ENCODE measurements around the gene P3H2. TPM values are rescaled to one million over a fixed set of nuclear protein-coding genes. Genes with fewer than 3 reads are reported as not detected.

The P3H2 gene
- total RNA-seq, 1 donor from 2014 or later, result 13.9 TPM

DNA sequence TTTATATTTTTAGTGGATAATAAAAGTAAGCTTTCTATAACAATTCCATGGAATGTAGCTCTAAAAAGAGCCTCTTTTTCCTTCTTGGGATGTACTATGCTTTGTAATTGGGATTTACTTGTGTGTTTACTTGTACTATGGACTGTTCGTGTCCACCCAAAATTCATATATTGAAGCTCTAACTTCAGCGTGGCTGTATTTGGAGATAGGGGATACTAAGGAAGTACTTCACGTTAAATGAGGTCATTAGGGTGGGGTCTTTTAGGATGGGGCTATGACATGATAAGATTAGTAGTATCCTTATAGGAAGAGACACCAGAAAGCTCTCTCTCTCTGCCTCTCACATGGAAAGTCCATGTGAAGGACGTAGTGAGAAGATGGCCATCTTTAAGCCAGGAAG lies 64.9 kb downstream of the P3H2 start:
- no peak for DNase-seq (ENCODE audit: low spot score)

DNA sequence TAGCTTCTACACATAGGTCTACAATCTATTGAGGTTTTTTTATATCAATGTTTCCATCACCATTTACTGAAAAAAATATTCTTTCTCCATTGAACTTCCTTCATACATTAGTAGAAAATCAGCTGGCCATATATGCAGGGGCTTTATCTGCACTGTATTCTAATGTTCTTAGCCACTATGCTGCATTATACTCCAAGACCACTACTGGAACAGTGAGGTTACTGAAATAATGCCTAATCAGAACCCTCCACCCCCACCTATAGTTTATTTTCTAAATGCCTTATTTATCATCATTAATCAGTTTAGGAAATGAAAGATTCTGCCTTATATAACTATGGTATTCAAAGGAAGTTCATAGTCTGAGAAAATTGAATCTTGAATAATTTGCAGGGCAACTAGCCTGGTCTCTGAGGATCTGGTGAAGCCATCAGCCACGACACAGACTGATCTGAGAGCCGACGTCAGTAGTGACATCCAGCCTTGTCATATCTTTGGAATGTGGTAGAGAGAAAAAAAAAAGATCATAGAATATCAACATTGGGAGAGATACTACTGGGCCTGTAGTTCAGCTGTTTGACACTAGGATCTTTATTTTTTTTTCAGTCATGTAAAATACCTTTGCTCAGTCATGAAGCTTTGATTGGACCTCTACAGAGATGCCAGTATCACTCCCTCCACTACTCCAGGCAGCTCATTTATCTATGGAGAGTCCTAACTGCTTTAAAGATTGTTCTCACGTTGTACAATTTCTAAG lies 66.6 kb downstream of the P3H2 start:
- no peak for DNase-seq (ENCODE audit: low spot score)

DNA sequence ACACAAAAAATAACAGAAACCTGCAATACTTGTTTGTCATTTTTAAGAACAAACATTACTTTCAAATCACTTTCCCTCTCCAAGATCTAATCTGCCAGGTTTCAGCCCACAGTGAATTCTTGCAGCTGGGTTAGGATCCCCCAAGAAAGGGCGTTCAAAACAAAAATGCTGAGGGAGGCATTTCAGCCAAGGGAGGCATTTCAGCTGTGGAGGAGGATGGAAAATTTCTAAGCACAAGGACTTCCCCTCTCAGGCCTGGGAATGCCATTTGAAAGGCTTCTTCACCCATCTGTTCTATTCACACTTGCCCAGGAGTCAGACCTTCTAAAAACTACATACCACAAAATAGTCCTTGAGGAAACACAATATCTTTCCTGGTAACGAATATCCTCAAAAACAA lies 69.1 kb downstream of the P3H2 start:
- DNase-seq (ENCODE audit: low spot score), result no peak

DNA sequence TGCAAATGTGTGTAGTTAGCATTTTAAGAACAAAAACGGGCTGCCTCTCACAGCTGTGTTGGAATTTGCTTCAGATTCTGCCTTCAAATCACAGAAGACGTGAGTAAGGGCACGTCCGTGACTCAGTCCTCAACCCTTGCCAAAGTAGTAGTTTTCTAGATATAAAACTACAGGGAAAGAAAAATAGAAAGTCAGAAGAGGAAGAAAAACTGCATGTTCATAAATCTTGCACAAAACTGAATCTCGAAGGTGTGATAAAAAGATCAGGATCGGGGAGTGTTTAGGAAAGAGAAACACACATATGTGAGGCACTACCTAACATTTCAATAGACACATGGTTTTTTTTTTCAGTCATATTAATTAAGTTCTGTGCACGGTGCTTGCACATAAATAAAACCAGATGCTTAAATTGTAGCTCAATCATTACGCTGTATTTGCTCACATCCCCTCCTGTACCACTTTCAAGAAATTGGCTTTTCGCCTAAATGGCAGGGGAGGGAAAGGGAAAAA lies 71.7 kb downstream of the P3H2 start:
- no peak for DNase-seq (ENCODE audit: low spot score)

DNA sequence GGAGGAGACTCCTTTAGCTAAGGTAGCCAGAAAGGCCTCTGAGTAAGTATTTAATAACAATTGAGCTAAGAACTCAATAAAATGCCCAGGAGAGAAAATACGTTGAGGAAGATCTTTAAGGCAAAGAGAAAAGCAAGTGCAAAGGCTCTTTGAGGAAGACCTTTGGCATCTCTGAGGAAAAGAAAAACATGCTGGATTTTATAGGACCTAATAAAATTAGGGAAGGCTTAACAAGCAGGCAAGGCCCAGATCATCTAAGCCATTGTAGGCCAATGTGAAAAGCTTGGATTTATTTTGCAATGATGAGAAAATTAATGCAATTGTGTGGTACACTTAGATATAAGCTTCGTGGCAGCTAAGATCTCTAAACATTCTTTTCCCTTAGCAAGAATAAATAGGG lies 75.7 kb downstream of the P3H2 start:
- no peak for DNase-seq (ENCODE audit: low spot score)

DNA sequence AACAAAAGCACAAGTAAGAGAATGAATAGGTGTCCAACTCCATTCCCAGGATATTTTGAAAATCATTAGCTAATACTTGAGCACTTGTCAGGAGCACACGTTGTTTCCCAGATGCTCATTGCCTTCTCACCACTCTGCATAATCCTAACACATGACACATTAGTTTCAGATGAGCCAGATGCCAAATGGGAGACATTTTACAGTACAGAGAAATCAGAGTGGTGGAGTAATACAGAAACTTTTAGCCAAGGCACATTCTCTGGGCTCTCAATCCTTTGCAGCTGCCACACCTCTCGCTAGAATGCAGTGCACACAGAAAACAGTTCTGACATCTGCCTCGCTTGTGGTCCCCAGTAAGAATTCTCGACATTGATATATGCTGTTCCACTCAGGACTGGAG lies 76.6 kb downstream of the P3H2 start:
- DNase-seq (ENCODE audit: low spot score), result no peak

DNA sequence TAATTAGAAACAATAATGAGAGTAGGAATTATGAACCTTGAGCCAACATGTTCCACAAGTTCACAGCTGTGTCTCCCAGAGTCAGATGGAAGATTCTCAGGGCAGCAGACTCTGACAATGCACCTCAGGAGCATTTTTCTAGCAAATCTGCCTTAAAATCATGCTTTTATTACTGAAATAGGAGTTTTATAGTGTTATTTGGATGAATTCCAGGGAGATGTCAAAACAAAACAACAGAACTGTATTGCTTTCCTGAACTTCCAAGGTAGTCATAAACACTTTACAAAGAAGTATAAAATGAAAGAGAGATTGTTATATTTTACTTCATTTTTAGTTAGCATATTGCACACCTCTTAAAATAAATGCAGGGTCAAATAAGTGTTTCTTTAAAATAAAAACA lies 77.0 kb downstream of the P3H2 start:
- DNase-seq (ENCODE audit: low spot score), result no peak

DNA sequence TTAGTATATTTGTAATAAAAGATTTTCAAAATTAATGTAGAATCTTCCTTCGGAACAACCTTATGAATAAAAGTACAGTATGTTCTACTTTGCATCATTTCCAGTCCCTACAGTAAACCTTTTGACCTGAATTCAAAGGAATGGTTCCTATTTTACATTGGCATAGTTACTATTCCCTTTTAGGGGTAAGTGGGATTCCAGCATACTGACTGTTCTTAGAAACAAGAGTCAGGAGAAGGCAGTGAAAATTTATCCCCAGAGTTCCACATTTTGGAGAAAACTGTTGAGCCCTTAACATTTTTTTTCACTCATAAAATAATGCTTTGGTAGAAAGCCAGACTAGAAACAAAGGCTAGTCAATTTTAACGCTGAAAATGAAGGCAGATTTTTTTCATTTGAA lies 78.1 kb downstream of the P3H2 start:
- no peak for DNase-seq (ENCODE audit: low spot score)

DNA sequence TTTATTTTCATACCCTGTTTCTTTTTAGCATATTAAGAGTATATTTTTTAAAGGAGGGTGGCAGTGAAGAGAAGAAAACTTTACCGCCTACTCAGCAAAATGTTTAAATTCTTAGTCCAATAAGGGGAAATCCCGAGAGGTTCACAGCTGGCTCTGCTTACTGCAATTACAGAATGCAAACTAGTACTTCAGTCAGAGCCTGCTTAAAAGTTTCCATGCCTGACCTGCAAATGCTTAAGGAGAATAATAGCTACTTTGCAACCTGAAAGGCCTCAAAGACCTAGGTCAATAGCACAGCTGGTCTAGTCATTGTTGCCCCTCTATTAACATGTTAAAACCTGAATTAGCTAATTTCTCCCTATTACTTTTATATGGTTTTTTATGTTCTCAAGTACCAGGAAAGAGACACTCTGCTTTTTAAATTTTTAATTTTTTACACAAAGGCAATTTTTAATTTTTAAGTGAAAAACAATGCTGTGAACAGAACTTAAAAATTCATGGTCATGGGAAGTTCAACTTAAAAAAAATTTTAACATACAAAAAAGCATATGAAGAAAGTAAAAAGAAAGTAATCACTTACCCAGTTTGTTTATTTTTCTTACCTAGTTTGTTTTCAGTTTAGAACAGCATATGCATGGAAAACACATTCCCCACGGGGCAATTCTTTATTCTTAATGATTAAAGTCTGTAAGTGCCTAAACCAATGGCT lies 79.2 kb downstream of the P3H2 start:
- DNase-seq (ENCODE audit: low spot score), result no peak

DNA sequence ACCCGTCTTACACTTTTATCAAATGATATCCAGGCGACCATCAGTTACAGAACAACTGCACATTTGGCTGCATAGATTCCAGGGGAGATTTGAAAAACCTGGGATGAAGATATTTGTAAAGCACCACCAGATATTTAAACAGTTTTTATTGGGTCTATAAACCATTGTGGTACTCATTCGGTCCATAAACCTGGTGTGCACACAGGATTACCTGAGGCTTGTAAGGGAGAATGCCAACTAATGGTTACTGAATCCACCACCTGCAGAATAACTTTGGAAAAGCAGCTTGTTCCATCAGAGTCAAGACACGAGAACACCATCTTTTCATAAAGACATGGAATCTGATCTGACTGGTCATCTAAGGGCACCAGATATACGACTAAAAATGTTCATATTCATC lies 80.6 kb downstream of the P3H2 start:
- DNase-seq (ENCODE audit: low spot score), result no peak

DNA sequence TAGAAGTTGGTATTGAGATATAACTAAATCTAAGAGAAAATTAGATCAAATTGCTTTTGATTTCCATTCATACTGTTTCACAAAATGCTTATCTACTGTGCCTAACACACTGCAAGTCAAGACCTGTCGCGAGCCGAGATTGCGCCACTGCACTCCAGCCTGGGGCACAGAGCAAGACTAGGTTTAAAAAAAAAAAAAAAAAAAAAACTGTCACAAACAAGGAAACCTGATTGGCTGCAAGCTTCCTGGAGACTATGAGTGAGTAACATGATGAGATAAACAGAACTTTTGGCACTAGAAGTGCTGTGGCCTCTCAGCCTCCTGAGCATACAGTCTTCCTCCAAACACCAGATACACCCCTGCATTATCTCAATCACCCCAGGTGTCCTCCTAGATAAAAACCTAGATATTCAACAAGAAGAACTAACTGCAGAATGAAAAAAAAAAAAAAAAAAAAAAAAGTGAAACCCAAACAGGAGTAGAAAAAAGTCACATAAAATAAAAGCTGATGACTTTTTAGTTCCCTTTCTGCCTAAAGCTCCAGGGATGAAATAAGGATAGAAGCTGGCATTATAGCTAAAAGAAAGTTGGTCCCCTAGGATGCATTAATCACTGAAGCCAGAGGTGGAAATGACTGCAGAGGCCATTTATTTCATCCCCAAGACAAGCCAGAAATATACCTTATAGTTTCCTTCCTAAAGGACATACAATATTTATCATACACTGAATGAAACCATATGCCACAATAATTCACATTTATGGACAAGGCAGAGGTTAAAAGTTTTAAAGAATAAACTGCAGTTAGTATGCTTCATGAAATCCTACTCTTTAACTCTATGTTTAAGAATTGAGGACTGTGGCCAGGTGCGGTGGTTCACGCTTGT lies 82.4 kb downstream of the P3H2 start:
- DNase-seq (ENCODE audit: low spot score), result peak; percentile 85

DNA sequence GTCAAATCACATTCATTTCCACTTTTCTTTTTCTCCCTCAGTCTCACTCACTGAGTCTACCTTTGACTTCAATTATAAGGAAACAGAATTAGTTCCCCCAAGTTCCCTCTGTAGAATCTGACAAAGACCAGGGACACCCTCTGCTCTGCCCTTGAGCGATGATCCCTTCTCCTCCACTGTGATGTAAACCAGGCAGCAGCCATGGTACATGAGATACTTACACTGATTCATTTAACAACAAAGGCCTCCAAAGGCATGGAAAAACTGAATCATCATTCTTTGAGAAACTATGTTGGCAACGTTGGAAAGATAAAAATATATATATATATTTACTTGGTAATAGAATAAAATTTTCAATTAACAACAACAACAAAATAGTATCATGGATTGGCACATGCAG lies 84.1 kb downstream of the P3H2 start:
- no peak for DNase-seq (ENCODE audit: low spot score)

DNA sequence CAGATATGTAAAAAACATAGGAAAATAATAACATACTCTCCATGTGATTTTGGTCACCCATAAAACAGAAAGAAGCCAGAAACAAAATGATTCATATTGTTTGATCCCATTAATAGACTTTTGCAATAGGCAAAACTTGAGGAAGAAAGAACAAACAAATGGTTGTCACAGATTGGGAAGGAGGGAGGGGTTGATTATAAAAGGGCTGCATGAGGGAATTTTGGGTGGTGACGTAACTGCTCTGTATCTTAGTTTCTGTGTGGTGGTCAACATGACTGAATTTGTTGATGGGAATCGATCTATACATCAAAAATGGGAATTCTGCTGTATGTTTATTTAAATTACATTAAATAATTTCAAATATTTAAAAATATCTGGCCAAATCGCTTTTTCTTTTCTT lies 86.3 kb downstream of the P3H2 start:
- DNase-seq (ENCODE audit: low spot score), result no peak

DNA sequence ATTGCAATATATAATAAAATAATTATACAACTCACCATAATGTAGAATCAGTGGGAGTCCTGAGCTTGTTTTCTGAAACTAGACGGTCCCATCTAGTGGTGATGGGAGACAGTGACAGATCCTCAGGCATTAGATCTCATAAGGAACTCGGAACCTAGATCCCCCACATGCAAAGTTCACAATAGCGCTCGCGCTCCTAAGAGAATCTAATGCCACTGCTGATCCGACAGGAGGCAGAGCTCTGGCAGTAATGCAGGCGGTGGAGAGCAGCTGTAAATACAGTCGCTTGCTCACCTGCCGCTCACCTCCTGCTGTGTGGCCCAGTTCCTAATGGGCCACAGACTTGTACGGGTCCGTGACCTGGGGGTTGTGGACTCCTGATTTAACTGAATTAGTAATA lies 87.8 kb downstream of the P3H2 start:
- no peak for DNase-seq (ENCODE audit: low spot score)

DNA sequence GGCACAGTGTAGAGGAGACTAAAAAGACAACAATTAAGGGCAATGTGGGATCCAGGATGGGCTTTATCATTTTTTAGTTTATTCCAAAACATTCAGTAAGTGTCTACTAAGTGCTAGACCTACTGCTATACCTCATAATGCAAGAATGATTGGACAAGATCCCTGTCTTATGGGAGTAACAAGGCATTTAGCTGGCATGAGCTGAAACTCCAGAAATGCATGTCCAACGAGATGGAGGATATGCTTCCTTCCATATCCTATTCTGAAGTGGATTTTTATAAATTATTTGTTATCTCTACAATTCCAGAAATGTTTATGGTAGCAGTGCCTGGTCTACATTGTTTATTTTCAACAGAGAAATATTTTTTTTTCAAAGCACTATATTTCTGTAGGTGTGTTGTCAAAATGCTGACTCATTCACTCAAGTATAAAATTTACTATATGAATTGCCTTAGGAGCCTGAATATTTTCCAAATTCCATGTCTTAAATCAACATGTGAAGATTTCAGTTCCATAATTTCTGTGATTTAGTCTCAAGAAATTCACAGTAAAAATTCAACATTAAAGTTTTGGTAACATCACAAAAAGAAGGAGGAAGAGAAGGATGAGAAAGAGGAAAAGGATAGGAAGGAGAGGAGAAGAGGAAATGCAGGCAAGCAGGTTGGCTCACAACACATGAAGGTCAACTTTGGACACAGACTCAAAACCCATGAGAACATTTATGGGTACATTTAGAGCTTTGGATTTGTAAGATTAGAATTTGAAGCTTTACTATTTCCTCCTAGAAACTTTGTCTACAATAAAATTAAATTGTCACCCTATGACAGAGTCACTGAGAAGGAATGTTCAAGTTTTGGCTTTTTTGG lies 88.6 kb downstream of the P3H2 start:
- DNase-seq (ENCODE audit: low spot score), result no peak

DNA sequence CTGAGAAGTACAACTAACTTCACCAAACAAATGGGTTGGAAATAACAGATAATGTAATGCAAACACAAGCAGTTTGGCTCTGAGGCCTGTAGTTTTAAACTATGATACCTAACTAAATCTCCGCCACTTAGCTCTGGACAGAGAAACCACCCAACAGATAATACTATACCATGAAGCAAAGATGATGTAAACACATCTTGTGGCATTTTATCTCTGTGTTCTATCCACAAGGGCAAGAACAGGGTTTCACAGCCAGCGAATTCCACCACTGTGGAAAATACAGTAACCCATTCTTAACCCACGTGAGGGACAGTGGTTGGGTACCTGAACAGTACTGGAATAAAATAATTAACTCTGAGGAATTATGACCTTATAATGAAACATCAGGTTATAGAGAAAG lies 93.6 kb downstream of the P3H2 start:
- DNase-seq (ENCODE audit: low spot score), result no peak

DNA sequence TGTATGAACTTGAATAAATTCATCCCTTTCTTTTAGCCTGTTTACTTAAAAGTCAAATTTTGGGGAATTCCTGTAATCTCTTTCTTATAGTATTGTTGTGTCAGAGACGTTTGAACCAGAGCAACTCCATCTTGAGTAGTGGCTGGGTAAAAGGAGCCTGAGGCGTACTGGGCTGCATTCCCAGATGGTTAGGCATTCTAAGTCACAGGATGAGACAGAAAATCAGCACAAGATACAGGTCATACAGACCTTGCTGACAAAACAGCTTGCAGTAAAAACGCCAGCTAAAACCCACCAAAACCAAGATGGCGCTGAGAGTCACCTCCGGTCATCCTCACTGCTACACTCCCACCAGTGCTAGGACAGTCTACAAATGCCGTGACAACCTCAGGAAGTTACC lies 94.5 kb downstream of the P3H2 start:
- no peak for DNase-seq (ENCODE audit: low spot score)

DNA sequence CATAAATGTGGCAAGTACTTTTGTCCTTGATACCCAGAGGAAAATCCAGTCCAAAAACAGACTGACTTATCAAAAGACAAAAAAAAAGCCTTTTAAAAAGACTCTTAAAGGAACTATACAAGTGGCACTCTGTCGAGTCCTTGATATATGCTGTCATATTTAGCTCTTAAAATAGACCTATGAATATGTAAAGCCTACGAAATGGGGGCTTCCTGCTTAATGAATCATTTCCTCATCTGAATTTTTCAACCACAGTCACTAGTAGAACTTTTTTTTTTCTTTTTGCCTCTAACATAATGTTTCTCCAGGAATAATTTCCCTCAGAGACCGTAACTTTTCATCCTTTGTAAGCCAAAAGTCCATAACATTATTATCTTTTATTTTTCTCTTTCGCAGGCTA lies 95.8 kb downstream of the P3H2 start:
- DNase-seq (ENCODE audit: low spot score), result no peak

DNA sequence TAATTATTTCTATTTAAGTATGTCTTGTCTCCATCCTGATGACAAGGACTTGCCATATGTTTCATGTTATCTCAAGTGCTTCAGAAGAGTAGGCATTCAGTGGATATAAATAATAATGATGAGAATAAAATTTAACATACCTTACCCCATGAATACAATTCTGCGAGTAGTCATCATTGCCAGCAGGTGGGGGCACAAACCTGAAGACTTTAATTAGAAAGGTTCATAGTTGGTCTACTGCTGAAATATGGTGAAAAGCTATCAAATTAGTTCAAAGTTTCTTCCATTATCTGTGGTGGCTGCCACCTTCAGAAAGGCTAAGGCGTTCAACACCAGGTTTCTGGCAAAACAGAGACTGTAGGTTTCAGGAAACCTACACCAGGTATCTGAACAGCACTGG lies 100.9 kb downstream of the P3H2 start:
- no peak for DNase-seq (ENCODE audit: low spot score)

DNA sequence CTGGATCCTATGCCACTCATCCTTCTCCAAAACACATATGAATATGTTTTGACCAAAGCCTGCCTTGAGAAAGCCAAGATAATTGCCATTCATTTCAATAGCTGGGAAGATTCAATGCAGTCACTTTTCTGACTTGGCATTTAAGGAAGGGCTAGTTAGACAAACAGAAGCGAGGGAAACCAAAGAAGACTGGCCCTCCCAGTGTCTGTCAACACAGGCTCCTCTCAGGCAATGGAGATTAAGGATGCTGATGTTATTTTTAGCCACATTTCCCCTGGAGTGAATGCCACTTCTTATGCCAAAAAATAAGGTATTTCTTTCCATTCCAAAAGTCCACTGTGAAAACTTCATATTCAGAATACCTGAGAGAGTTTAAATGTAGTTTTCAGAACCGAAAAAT lies 101.7 kb downstream of the P3H2 start:
- DNase-seq (ENCODE audit: low spot score), result no peak

DNA sequence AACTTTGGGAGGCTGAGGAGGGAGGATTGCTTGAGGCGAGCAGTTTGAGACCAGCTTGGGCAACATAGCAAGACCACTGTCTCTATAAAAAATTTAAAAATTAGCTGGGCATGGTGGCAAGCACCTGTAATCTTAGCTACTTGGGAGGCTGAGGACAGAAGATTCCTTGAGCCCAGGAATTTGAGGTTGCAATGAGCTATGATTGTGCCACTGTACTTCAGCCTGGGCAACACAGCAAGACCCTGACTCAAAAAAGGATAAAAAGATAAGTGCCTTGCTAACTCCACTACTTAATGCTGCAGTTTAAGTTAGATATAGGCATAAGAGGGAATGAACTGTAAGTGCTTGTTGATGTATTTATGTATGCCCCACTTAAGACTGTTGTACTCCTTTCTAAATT lies 102.2 kb downstream of the P3H2 start:
- DNase-seq (ENCODE audit: low spot score), result no peak

Measured in ureter (tissue), 1 donor.